Measurements from ENCODE around the gene CACNG7.
A peak's percentile ranks its signal among the peaks of the same experiment; 100 is the strongest.
"Not testable (repeated sequence)": the region's sequence is repeated elsewhere in the genome, so short reads cannot be mapped to it uniquely, and the experiment has no call there.

CACNG7 gene, protein sequence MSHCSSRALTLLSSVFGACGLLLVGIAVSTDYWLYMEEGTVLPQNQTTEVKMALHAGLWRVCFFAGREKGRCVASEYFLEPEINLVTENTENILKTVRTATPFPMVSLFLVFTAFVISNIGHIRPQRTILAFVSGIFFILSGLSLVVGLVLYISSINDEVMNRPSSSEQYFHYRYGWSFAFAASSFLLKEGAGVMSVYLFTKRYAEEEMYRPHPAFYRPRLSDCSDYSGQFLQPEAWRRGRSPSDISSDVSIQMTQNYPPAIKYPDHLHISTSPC

GRCh38 chr19:53908935-53909415 lies at the start of gene CACNG7:
TSS of gene CACNG7 (plus strand) at chr19:53909278. CDS start at chr19:53912832, 3,554 bp downstream.
- Histone ChIP-seq H3K27me3 (ENCODE audit: control insufficient read depth, insufficient read depth, low read length) (peaks cover 74% of the 10 kb centered on the region), H3K9ac (ENCODE audit: low read length) (peak within 1 kb of the TSS; percentile 46)

GRCh38 chr19:53864308-53864836 lies 44.7 kb upstream of the CACNG7 start:
- Histone ChIP-seq H3K36me3 (ENCODE audit: control insufficient read depth, insufficient read depth, low read length) (no peaks in the 10 kb centered on the region), H3K4me1 (ENCODE audit: control insufficient read depth, insufficient read depth, low read length) (peaks cover 6% of the 10 kb centered on the region), H3K9ac (ENCODE audit: low read length) (no peak overlapping the region), H3K4me3 (ENCODE audit: low read depth, low read length) (no peak overlapping the region), H3K27me3 (ENCODE audit: control insufficient read depth, insufficient read depth, low read length) (no peaks in the 10 kb centered on the region), H3K27ac (ENCODE audit: low read depth, low read length) (no peak overlapping the region), H3K9me3 (ENCODE audit: control insufficient read depth, insufficient read depth, low read depth, low read length) (no peaks in the 10 kb centered on the region)

More at GRCh38 chr19:53908935-53909415, at the start of gene CACNG7:
- H3K4me3 ChIP-seq (ENCODE audit: low read depth, low read length), result peak within 1 kb of the TSS; percentile 79
- H3K9me3 ChIP-seq (ENCODE audit: control insufficient read depth, insufficient read depth, low read depth, low read length), result no peaks in the 10 kb centered on the region
- no peaks in the 10 kb centered on the region for H3K36me3 ChIP-seq (ENCODE audit: control insufficient read depth, insufficient read depth, low read length)
- H3K27ac ChIP-seq (ENCODE audit: low read depth, low read length), result no peak within 1 kb of the TSS
- H3K4me1 ChIP-seq (ENCODE audit: control insufficient read depth, insufficient read depth, low read length), result peaks cover 8% of the 10 kb centered on the region; the same call in 1 of the 2 replicates

- Histone ChIP-seq H3K27ac (ENCODE audit: low read depth, low read length) (no peak overlapping the region; the same call in 1 of the 2 replicates), H3K9ac (ENCODE audit: low read length) (peak overlapping the region; percentile 98), H3K4me1 (ENCODE audit: control insufficient read depth, insufficient read depth, low read length) (peaks cover 6% of the 10 kb centered on the region), H3K9me3 (ENCODE audit: control insufficient read depth, insufficient read depth, low read depth, low read length) (no peaks in the 10 kb centered on the region), H3K27me3 (ENCODE audit: control insufficient read depth, insufficient read depth, low read length) (no peaks in the 10 kb centered on the region), H3K4me3 (ENCODE audit: low read depth, low read length) (peak overlapping the region; percentile 65), H3K36me3 (ENCODE audit: control insufficient read depth, insufficient read depth, low read length) (peaks cover 3% of the 10 kb centered on the region; the same call in 1 of the 2 replicates)
These were observed 43.6 kb upstream of the CACNG7 start for GRCh38 chr19:53865523-53865917.

- H3K4me3 ChIP-seq (ENCODE audit: low read depth, low read length), result peak overlapping the region; percentile 65
- H3K36me3 ChIP-seq (ENCODE audit: control insufficient read depth, insufficient read depth, low read length), result peaks cover 8% of the 10 kb centered on the region
- no peaks in the 10 kb centered on the region for H3K27me3 ChIP-seq (ENCODE audit: control insufficient read depth, insufficient read depth, low read length)
- peaks cover 6% of the 10 kb centered on the region for H3K4me1 ChIP-seq (ENCODE audit: control insufficient read depth, insufficient read depth, low read length)
- no peaks in the 10 kb centered on the region for H3K9me3 ChIP-seq (ENCODE audit: control insufficient read depth, insufficient read depth, low read depth, low read length)
- H3K9ac ChIP-seq (ENCODE audit: low read length), result peak overlapping the region; percentile 98
- peak overlapping the region; percentile 98 for H3K27ac ChIP-seq (ENCODE audit: low read depth, low read length)
These were observed 42.9 kb upstream of the CACNG7 start for GRCh38 chr19:53865918-53866864.

- Histone ChIP-seq H3K9ac (ENCODE audit: low read length) (peak overlapping the region; percentile 98), H3K9me3 (ENCODE audit: control insufficient read depth, insufficient read depth, low read depth, low read length) (no peaks in the 10 kb centered on the region), H3K36me3 (ENCODE audit: control insufficient read depth, insufficient read depth, low read length) (peaks cover 13% of the 10 kb centered on the region), H3K4me1 (ENCODE audit: control insufficient read depth, insufficient read depth, low read length) (peaks cover 6% of the 10 kb centered on the region), H3K27me3 (ENCODE audit: control insufficient read depth, insufficient read depth, low read length) (no peaks in the 10 kb centered on the region), H3K4me3 (ENCODE audit: low read depth, low read length) (peak overlapping the region; percentile 65), H3K27ac (ENCODE audit: low read depth, low read length) (peak overlapping the region; percentile 98)
These were observed 42.2 kb upstream of the CACNG7 start for GRCh38 chr19:53866865-53867224.

GRCh38 chr19:53867225-53868090 lies 41.6 kb upstream of the CACNG7 start, which contains the start of gene MYADM:
TSS of gene MYADM (plus strand) at chr19:53867883. CDS start at chr19:53873530, 5,647 bp downstream.
- H3K36me3 ChIP-seq (ENCODE audit: control insufficient read depth, insufficient read depth, low read length), result peaks cover 18% of the 10 kb centered on the region
- no peaks in the 10 kb centered on the region for H3K9me3 ChIP-seq (ENCODE audit: control insufficient read depth, insufficient read depth, low read depth, low read length)
- peak within 1 kb of the TSS; percentile 99 for H3K4me3 ChIP-seq (ENCODE audit: low read depth, low read length)
- peak within 1 kb of the TSS; percentile 100 for H3K9ac ChIP-seq (ENCODE audit: low read length)
- H3K27ac ChIP-seq (ENCODE audit: low read depth, low read length), result peak within 1 kb of the TSS; percentile 99
- peaks cover 6% of the 10 kb centered on the region for H3K4me1 ChIP-seq (ENCODE audit: control insufficient read depth, insufficient read depth, low read length)
- no peaks in the 10 kb centered on the region for H3K27me3 ChIP-seq (ENCODE audit: control insufficient read depth, insufficient read depth, low read length)

DNA sequence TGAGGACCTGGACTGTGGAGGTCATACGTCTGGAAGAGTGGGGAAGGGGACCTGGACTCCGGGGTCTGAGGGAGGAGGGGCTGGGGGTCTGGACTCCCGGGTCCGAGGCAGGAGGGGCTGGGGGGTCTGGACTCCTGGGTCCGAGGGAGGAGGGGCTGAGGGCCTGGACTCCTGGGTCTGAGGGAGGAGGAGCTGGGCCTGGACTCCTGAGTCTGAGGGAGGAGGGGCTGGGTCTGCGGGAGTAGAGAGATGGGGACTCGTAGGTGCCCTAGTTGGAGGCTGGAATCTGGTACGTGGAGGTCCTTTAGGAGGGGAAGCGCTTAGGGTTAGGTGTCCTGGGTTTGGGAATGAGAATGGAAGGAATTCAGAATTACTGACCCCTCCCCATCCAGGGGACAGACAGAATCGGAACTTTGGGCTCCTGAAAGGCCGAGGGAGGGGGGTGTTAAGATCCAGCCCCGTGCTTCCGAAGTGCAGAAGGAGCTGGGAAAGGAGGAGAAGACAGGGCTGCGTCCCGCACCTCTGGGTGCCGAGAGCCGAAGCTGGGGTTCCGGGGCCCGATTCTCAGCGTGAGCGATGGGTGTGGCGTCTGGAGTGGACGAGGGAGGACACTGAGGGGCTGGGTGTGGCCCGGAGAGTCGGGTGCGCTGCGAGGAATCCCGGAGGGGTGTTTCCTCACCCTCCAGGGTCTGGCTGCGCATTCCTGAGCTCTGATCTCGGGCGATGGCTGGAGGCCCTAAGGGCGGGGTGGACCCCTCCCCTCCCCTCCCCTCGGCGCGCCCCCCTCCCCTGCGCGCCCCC lies 40.8 kb upstream of the CACNG7 start:
- peak overlapping the region; percentile 99 for H3K27ac ChIP-seq (ENCODE audit: low read depth, low read length)
- no peaks in the 10 kb centered on the region for H3K9me3 ChIP-seq (ENCODE audit: control insufficient read depth, insufficient read depth, low read depth, low read length)
- H3K9ac ChIP-seq (ENCODE audit: low read length), result peak overlapping the region; percentile 100
- no peaks in the 10 kb centered on the region for H3K27me3 ChIP-seq (ENCODE audit: control insufficient read depth, insufficient read depth, low read length)
- H3K4me3 ChIP-seq (ENCODE audit: low read depth, low read length), result peak overlapping the region; percentile 99
- H3K4me1 ChIP-seq (ENCODE audit: control insufficient read depth, insufficient read depth, low read length), result peaks cover 6% of the 10 kb centered on the region
- H3K36me3 ChIP-seq (ENCODE audit: control insufficient read depth, insufficient read depth, low read length), result peaks cover 25% of the 10 kb centered on the region

- Histone ChIP-seq H3K27ac (ENCODE audit: low read depth, low read length) (peak overlapping the region; percentile 99), H3K4me3 (ENCODE audit: low read depth, low read length) (peak overlapping the region; percentile 99), H3K9ac (ENCODE audit: low read length) (peak overlapping the region; percentile 100)
These were observed 39.9 kb upstream of the CACNG7 start for GRCh38 chr19:53868892-53869804.

GRCh38 chr19:53869805-53870484 lies 39.1 kb upstream of the CACNG7 start:
- Histone ChIP-seq H3K27ac (ENCODE audit: low read depth, low read length) (peak overlapping the region; percentile 99), H3K4me3 (ENCODE audit: low read depth, low read length) (peak overlapping the region; percentile 99), H3K9ac (ENCODE audit: low read length) (peak overlapping the region; percentile 100), H3K36me3 (ENCODE audit: control insufficient read depth, insufficient read depth, low read length) (peaks cover 41% of the 10 kb centered on the region)
- H3K4me1 ChIP-seq (ENCODE audit: control insufficient read depth, insufficient read depth, low read length); H3K27me3 ChIP-seq (ENCODE audit: control insufficient read depth, insufficient read depth, low read length); H3K9me3 ChIP-seq (ENCODE audit: control insufficient read depth, insufficient read depth, low read depth, low read length): not testable (repeated sequence)

More at GRCh38 chr19:53868892-53869804, 39.9 kb upstream of the CACNG7 start:
- peaks cover 6% of the 10 kb centered on the region for H3K4me1 ChIP-seq (ENCODE audit: control insufficient read depth, insufficient read depth, low read length)
- no peaks in the 10 kb centered on the region for H3K9me3 ChIP-seq (ENCODE audit: control insufficient read depth, insufficient read depth, low read depth, low read length)
- no peaks in the 10 kb centered on the region for H3K27me3 ChIP-seq (ENCODE audit: control insufficient read depth, insufficient read depth, low read length)
- peaks cover 33% of the 10 kb centered on the region for H3K36me3 ChIP-seq (ENCODE audit: control insufficient read depth, insufficient read depth, low read length)

Measured in HUES6 (cell line).